Stimulated activated CD4-positive, alpha-beta T cell treated with anti-CD3 and anti-CD28 coated beads, Interleukin-4, amount 100 ng/mL, for 4 hours (primary cell): Measurements from ENCODE around the gene SLAMF6.
"Not testable (repeated sequence)": the region's sequence is repeated elsewhere in the genome, so short reads cannot be mapped to it uniquely, and the experiment has no call there.

Experiments
- DNase-seq, 2 experiments: peaks; one replicate each; pipeline ENCODE4 v3.0.0-alpha.2; 2020

The SLAMF6 gene

DNA sequence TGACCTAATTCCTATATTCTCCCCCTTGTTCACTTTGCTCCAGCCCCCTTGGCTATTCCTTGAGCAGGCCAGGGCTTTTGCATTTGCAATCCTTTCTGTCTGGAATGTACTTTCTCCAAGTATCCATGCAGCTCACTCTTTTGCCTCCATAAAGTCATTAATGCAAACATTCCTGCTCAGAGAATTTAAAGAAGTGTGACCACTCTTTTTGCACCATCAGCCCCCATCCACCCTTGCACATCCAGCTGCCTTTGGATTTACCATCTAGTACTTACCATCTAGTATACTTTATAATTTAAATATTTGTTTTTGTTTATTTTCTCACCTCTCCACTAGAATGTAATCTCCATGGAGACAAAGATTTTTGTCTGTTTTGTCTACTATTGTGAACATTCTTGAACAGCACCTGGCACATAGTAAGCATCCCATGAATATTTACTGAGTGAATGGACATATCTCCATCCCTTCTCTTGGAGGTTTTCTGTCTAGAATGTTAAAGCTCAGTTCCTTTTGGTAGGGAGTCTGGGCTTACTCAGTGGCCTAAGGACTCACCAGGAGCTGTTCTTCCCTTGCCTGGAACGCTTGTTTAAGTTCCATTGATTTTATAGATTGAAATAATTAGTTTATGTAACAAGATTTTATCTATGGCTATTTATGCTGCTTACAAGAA is 22.6 kb downstream of the SLAMF6 start:
- no peak for DNase-seq

DNA sequence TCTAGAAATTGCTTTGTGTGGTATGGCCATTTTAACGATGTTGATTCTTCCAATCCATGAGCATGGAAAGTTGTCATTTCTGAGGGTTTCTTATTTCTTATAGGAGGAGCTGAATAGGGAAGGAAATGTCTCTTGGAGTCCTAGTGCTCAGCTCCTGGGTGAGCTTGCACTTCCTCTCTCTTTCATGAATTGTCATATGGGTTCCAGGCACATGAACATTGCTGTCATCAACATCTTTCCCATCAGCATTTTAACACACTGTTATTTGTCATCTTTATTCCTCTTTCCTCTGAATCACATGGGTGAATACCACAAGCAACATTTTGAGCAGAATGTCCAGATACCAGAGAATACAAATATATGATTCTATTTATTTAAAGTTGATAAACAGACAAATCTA is 23.4 kb downstream of the SLAMF6 start:
- no peak for DNase-seq

DNA sequence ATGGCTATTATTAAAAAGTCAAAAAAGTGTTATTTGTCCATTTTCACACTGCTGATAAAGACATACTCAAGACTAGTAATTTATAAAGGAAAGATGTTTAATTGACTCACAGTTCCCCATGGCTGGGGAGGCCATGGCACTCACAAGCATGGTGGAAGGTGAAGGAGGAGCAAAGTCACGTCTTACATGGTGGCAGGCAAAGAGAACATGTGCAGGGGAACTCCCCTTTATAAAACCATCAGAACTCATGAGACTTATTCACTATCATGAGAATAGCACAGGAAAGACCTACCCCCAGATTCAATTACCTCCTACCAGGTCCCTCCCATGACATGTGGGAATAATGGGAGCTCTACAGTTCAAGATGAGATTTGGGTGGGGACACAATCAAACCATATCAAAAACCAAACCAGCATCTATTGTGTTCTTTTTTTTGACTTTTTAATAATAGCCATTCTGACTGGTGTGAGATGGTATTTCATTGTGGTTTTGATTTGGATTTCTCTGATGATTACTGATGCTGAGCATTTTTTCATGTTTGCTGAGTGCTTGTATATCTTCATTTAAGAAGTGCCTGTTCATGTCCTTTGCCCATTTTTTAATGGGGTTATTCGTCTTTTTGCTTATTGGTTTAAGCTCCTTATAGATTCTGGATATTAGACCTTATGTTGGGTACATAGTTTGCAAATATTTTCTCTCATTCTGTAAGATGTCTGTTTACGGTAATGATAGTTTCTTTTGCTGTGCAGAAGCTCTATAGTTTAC is 24.6 kb downstream of the SLAMF6 start:
- DNase-seq = not testable (repeated sequence)

DNA sequence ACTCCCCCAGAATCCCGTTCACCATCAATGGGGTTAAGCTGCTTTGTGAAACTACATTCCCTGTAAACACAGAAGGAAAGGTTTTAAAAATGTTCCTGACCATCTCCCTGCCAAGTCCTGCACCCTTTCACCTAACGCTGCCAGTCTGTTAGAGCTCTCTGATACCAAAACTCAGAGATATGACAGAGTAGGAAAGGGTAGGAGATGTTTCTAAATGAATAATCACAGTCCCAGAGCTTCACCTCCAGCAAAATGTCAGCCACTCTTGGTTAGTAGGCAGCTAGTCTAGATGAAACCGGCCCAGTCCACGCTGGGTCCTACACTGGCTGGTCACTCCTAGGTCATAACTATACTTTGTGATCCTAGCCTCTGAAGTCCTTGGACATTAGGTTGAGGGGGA is 26.7 kb downstream of the SLAMF6 start:
- no peak for DNase-seq

DNA sequence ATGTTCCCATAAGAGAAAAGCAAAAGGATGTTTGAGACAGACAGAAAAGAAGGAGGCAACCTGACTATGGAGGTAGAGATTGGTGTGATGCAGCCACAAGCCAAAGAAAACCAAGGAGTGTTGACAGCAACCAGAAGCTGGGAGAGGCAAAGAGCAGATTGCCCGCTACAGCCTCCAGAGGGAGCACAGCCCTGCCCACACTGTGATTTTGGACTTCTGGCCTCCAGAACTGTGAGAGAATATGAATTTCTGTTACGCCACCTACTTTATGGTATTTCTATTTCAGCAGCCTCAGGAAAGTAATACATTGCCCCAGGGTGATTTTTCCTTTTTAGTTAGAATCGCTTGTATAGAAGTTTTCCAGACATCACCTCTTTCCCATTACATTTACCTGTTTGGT is 28.4 kb downstream of the SLAMF6 start:
- no peak for DNase-seq

DNA sequence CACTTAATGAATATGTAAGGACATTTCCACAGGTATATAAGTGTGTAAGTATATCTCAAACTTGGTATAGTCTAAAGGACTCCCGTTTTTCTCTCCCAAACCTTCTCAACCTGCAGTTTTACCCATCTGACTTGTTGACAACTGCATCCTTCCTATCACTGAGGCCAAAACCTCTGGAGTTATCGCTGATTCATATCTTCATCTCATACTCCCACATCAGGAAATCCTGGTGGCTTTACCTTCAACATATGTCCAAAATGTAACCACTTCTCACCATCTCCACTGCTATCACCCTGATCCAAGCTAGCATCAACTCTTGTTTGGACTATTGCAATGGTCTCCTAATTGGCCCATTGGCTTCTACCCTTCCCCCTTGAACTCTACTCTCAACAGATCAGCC is 30.4 kb downstream of the SLAMF6 start:
- no peak for DNase-seq

DNA sequence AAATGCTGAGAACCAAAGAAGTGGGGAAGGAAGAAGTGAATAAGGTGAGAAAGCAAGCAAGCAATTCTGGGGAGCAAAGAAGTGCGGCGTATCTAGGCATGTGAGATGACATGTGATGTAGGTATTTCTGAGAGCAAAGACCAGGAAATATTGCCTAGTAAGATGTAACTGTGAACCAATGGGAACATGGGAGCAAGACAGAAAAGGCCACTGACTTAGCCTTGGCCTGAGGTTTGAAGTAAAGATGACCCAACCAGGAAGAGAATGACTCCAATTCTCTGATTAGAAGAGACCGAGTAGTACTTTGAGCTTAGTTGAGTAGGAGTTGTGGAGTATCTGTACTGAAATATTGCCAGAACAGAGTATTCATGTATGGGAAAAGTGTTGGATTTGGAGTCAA is 31.1 kb downstream of the SLAMF6 start:
- no peak for DNase-seq

DNA sequence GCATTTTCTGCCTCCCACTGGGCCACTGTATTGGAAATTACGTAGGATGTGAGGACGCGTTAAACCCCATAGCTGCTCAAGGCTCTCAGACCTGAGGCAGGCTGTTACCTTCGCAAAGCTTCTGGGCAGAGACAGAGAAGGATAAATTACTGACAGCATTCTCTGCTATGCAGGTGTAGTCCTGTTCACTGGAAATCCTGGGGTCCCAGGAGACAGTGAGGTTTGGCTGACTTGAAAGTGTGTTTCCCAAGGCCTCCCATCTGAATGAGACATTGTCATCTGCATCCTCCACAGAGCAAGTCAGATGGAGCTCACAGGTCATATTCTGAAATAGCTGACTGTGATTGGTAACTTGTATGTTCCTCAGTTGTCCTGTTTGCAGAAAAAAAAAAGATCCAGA is 32.0 kb downstream of the SLAMF6 start:
- DNase-seq = no peak

DNA sequence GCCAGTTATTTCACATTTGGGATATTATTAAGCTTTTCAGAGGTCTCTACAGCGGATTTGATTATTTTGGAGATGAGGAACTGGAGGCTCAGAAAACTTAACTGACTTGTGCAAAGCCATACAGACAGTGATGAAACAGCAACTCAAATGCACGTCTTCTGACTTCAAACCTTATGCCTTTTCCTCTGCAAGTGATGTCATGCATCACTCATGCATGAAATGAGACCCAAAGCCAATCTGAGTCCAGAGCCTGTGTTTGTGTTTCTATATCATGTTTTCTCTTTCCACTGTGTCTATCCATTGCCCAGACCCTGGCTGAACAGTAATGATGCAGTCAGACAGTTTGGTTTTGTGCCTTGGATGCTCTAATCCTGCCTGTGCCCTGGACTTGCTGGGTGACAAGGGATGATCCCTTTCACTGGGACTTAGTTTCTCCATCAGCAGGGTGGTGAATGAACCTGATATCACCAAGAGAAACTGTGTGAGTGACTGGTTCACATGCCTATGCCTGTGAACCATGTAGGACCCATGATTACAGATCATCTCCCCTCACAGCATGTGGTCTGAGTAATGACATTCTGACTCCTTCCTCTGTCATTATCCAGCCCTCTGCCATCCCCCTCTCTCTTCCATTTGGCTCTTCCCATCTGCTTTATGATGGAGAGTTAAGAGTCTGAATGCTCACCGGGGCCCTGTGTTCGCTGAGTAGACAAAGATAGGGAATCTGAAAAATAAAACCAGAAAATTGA is 33.4 kb downstream of the SLAMF6 start:
- no peak for DNase-seq

DNA sequence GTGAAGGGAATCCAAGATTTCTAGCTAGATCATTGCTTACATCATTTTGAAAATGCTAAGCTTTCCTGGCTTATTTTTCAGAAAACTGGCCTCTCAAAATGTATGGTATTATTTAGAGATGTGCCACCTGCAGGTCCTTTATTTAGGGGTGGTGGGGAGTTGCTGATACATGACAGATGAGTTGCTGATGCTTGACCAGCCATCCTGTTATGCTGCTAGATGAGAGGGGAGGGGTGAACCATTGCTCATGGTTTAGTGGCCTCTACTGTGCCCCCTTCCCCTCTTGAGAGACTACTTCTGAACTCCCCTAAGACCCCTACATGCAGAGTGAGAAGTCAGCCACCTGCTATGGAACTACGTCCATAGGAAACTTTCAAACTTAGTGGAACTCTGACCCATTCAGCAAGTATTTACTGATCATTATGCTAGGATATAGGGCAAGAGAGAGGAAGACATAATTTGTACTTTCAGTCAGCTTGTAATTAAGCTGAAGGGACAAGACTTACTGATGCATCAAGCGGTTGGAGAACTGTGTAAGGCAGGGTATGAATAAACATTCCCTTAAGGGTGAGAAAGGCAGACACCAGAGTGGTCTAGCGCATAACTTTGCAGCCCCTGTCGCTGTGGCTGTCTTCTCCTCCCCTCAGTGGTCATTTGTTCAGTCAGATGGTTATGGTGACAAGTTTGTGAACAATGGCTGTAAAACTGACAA is 34.6 kb downstream of the SLAMF6 start:
- no peak for DNase-seq

DNA sequence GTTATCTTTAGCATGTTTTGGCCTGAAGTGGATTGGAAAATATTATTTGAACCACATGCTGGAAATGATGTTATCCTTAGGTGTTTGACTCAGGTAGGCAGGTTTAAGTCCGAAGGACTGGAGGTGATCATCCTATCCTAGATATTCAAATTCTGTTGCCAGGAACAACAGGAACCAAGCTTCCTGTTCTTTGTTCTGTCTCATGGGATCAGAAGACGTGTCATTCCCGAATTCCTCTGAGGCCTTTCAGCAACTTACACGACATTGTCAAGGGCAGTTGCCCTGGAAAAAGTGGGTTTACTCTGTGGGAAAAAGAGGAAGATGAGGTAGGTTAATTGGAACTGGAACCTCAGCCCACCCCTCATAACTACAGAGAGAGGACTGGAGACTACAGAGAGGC is 36.6 kb downstream of the SLAMF6 start:
- no peak for DNase-seq

DNA sequence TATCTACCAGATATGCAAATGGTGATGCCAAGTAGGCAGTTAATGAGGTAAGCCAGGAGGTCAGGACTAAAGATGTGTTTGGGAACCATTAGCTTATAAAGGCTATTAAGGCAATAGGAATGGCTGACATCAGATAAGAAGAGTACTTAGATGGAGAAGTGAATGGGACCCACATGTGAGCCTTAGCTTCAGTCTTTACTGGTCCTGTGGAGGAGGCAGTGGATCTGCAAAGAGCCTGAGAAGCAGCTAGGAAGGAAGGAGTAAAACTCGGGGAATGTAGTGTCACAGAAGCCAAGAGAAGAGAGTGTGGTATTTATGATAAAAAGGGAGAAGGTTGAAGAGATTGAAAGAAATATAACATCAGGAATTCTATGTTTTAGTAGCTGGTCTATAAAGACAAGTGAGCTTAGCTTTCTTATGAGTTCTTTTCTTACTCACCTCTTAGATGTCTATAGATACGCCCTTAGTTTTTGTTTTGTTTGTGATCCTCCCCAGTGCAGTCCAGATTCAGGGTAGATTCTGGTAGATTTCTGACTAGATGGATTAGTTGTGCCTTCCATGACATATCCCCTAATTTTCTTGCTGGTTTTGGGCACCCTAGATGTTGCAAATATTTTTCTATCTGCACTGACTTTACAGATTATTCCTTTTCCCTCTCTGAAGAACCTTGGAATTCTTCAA is 39.4 kb downstream of the SLAMF6 start:
- no peak for DNase-seq

DNA sequence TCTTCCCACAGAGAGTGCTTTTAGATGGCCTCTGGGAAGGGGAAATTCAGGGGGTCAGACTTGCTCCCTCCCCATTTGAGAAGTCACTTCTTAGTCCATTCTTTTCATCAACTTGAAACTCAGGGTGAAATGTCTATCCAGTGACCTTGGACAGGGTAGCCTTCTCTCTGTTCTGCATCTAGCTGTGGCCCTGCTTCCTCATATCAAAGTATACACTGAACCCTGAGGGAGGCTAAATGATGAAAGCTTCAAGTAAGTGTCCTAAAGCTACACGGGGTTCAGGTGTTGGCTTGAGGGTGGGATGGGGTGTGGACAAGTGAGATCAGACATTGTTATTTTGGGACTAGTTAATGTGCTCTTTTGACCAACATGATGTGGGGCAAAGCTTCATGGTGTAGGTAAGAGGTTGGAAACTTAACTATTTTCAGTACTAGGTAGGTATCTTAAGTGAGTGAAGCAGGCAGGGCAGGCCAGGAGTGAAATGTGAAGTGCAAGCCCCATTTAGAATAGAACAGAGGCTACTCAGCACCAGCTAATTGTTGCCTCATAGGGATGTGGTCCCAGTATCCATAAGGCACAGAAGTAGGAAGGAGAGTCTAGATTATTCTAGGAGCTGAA is 41.0 kb downstream of the SLAMF6 start:
- no peak for DNase-seq

DNA sequence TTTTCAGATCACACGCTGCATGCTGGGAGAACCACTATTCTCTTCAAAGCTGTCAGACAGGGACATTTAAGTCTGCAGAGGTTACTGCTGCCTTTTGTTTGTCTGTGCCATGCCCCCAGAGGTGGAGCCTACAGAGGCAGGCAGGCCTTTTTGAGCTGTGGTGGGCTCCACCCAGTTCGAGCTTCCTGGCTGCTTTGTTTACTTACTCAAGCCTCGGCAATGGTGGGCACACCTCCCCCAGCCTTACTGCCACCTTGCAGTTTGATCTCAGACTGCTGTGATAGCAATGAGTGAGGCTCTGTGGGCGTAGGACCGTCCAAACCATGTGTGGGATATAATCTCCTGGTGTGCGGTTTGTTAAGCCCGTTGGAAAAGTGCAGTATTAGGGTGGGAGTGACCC is 42.3 kb downstream of the SLAMF6 start:
- not testable (repeated sequence) for DNase-seq

DNA sequence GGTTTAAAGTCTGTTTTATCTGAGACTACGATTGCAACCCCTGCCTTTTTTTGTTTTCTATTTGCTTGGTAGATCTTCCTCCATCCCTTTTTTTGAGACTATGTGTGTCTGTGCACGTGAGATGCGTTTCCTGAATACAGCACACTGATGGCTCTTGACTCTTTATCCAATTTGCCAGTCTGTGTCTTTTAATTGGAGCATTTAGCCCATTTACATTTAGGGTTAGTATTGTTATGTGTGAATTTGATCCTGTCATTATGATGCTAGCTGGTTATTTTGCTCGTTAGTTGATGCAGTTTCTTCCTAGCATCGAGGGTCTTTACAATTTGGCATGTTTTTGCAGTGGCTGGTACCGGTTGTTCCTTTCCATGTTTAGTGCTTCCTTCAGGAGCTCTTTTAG is 44.0 kb downstream of the SLAMF6 start:
- not testable (repeated sequence) for DNase-seq

DNA sequence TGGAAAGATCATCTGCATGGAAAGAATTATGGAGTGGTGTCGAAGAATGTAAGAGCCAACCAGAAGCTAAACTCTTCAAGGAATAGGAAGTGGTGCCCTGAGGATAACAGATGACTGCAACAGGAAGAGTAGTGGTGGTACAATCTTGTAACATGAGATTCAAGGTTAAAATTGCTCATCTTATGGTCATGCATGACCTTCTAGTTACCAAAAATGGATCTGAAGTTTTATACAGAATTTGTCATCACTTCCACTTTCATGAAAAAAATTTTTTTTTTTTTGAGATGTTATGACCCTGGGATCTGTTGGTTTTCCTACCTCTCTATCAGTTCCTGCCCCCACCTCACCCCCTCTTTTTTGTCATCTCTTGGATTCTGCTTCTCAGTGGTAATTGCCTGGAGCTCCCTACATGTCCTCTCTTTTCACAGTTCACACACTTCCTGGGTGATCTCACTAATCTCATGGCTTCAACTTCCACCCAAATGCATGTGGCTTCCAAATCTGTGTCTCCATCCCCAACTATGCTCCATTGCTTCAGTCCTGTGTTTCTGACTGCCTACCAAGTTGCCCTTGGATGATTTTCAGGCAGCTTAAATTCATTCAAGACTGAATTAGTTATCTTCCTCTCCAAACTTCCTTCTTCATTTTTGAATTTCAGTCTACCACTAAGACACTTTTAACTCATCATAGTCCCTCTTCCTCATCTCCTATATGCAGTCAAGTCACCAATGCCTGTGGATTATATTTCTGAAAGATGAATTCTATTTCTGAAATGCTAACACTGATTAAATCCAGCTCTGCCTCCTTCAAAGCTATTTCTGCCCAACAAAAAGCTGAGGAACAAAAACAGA is 48.4 kb downstream of the SLAMF6 start:
- DNase-seq = no peak

DNA sequence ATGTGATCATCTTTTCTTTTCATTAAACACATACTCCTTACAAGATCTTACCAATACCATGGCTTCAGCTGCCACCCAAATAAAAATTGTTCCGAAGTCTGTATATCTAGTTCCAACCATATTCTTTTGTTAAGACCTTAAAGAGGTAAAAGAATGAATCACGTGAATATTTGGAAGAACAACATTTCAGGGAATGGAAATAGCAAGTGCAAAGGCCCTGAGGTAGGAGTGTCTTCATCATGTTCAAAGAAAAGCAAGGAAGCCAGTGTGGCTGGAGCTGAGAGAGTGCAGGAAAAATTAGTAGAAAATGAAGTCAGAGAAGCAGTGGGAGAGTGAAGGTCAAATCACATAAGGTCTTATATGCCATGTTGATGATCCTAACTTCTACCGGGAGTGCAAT is 50.9 kb downstream of the SLAMF6 start:
- DNase-seq = no peak

DNA sequence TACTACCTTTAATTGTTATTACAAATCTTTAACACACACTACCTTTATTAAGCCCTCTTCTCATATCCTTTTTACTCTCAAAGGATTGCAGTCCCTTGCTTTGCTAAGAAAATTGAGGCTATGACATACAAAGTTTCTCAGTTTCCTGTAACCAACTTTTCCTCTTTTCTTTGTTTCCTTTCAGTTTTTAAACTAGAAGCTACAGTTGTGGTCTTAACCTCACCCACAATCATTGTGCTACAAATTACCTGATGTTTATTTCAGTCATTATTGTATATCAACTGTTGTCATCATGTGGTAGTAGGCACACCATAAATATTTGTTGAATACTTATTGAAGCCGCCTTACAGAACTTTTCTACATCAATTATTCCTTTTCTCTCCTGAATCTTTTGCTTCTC is 51.8 kb downstream of the SLAMF6 start:
- DNase-seq = no peak

DNA sequence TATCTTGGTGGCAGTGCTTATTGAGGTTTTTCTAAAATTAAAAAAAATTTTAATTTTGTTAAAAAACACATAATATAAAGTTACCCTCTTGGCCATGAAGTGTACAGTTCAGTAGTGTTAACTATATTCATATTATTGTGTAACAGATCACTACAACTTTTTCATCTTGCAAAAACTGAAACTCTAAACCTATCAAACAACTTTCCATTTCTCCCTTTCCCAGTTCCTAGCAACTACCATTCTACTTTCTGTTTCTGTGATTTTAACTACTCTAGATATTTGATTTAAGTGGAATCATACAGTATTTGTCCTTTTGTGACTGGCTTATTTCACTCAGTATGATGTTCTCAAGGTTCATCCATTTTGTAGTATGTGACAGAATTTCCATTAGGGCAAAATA is 55.5 kb downstream of the SLAMF6 start:
- DNase-seq = no peak

DNA sequence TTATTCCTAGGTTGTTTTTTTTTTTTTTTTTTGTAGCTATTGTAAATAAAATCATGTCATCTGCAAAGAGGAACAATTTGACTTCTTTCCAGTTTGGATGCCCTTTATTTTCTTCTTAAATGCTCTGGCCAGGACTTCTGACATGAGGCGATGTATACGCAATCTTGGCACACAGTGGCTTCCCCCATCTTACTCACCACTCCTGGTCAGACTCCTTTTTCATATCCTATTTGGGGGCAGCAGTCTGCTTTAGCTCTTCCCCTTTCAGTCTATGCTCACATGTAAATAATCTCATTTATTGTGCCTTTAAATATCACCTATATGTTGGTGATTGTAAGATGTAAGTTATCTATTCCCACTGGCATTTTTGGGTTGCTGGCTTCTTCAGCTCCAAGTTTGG is 56.1 kb downstream of the SLAMF6 start:
- no peak for DNase-seq

DNA sequence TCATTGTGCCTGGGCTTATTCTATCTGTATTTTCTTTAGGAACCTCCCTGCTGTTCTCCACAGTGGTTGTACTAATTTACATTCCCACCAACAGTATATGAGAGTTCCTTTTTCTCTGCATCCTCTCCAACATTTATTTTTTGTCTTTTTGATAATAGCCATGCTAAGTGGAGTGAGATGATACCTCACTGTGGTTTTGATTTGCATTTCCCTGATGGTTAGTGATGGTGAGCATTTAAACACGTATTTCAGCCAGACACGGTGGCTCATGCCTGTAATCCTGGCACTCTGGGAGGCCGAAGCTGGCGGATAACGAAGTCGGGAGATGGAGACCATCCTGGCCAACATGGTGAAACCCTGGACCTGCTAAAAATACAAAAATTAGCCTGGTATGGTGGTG is 57.9 kb downstream of the SLAMF6 start:
- no peak for DNase-seq
